GM21619 (cell line): ENCODE data around the gene RTN4RL2.

Experiments
- ATAC-seq: cut with Tn5 transposase; IDR thresholded peaks from one replicate; pipeline ENCODE4 v1.9.1; 2021; ENCODE audit not compliant: unreplicated experiment

RTN4RL2 gene

DNA sequence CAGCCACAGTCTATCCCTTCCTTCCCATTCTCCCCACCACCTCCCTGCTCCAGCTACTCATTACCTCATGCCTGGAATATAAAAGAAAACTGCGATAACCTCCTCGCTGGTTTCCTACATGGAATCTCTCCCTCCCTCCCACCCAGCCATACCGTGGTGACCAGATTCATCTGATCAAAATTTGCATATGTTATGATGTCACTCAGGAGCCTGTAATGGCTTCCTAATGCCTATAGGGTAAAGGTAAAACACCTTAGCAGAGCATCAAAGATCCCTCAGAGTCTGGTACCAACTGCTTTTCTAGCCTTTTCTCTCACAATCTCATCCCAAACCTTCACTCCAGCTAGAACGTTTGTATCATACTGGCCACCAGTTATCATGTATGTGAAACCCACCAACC, 19.6 kb downstream of the RTN4RL2 start:
- ATAC-seq, result no peak

DNA sequence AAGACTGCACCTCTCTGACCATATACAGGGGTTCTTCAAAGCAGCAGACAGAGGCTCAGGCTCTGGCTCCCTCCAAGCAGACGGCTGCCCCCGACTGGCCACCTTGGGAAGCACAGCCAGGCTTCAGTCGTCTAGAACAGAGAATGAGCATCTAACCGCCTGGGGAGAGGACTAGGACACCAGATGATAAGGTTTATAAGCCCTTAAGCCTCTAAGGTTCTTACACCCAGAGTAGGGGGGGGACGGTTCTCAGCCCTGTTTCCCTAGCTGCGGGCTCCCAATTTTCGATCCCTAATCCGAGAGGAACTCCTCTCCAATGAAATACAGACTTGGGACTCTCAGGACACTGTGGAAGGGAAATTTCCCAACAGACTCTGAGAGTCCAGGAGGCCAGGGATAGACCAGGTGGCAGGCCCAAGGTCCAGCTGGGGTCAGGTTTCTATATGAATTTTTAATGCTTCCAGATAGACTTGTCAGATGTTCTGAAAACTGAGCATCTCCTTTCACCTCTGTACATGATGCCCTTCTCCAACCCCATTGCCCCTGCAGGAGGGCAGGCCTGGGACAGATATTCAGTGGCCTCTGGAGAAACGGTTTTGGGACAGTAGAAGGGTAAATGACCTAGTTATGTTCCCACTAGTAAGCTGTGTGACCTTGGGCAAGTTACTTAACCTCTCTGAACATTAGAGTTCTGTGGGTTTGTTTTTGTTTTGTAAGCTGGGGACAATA, 20.2 kb downstream of the RTN4RL2 start:
- peak; percentile 34 for ATAC-seq

DNA sequence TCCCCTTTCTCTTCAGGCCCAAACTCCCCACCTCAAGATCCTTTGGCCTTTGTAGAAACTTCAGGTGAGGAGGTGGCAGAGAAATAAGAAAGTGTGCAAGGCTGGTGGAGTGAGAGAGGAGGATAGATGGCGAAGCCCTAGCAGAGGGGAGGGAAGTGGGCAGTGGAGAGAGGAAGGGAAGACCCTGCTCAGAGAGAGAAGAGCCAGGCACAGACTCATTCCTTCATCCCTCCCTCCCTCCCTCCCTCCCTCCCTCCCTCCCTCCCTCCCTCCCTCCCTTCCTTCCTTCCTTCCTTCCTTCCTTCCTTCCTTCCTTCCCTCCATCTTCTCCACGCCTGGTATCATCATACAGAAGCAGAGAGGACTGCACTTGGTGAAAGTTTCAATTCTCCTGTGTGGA, 21.0 kb downstream of the RTN4RL2 start:
- ATAC-seq, result no peak

DNA sequence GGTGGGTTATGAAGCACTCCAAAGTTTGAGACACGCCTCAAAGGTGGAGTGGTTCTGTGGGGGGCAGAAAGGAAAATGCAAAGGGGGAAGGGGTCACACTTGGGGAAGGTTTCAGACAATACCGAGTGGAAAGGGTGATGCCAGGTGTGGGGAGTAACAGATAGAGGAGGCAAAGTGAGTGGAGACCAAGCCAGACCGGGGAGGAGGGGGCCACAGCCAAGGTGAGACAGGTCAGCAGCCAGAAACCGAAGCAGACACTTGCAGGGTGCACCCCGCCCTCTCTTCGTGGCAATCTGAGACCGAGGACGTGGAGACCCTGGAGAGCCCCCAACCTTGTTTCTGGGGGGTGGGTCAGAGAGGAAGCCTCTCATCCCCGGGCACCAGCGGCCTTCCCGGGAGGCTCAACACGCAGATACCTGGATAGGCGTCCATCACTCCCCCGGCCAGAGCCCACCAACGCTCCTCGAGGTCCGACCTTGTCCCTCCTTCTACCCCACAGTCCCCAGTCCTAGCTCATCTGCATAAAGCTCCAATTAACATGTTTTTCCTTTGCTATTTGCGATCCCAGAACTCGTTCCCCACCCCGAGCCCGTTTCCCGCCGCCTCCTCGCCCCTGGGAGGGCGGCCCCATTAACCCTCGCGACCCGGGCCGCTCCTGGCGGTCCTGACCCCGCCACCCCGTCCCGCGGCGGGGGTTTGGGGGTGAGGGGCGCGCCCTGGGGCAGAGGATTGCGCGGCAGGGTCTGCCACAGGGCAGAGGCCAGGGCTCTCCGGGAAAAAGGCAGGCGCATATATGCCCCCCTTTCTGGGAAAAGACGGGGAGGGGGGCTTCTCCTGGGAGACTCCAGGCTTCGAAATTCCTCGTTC, 21.8 kb downstream of the RTN4RL2 start:
- no peak for ATAC-seq

DNA sequence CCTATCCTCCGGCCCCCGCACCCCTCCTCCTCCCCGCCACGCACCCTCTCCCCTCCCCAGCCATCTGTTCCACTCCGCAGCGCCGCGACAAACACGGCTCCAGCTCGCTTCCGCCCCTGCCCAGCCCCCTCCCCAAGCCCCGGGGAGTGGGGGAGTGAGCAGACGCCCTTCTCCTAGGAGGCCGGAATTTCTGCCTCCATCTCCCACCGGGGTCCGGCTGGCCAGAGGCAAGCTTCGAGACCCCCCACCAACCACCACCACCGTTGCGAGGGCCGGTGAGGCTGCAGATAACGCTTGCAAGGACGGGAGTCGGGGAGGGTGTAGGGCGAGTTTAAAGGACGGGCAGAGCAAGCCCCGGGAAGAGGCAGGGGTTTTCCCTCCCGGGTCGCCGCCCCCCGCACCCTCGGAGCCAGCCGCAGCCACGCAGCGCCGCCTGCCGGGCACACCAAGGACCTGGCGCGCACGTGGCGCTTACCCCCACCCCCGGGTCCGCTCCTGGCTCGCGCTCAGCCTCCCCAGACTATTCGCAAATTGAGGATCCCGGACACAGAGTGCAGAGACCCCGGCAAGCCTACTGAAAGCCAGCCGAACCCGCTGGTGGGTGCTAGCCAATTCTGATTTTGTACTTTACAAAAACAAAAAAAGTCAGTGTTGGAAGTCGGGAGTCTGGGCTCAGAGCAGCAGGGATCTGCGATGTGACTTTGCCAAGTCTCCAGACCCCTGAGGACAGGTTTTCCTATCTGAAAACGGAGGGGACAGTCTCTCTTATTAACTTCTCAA, 22.6 kb downstream of the RTN4RL2 start:
- no peak for ATAC-seq

DNA sequence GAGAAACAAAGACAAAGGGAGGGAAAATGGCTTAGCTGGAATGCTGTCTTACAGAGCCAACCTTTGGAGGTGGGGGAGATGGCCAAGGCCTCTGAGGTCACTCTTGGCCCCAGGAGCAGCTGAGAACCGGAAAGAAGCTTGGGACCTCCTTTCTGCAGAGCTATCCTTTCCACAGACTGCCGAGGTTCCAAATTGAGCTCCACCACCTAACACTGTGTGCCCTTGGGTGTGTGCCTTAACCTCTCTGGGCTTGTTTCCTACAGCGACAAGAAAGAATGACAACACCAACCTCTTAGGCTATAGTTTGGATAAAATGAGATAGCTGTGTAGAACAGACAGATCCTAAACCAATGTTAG, 23.2 kb downstream of the RTN4RL2 start:
- ATAC-seq, result no peak

DNA sequence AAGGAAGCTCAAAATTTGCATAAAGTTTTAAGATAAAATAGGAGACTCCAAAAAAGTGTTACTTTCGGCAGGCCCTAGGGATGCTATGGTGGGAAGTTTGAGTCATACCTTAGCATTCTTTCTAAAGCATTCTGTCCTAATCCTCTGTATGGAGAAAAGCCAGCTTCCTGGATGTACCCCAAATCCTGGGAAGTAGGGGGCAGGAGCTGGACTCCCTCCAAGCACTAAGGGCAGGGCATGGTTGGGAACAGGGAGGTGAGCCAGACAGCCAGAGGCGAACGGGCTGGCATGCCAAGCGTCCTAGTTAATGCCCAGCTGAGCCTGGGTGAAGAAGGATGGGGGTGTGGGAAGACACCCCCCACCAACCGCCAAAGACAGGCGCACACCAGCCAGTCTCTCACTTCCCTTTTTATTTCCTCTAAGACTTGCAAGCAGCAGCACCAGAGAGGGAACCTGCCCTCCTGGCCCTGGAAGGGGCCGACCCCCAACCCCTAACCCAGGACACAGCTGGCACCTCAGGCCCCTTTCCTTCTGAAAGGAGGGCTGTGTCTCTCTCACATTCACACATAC, 23.9 kb downstream of the RTN4RL2 start:
- peak; percentile 50 for ATAC-seq

DNA sequence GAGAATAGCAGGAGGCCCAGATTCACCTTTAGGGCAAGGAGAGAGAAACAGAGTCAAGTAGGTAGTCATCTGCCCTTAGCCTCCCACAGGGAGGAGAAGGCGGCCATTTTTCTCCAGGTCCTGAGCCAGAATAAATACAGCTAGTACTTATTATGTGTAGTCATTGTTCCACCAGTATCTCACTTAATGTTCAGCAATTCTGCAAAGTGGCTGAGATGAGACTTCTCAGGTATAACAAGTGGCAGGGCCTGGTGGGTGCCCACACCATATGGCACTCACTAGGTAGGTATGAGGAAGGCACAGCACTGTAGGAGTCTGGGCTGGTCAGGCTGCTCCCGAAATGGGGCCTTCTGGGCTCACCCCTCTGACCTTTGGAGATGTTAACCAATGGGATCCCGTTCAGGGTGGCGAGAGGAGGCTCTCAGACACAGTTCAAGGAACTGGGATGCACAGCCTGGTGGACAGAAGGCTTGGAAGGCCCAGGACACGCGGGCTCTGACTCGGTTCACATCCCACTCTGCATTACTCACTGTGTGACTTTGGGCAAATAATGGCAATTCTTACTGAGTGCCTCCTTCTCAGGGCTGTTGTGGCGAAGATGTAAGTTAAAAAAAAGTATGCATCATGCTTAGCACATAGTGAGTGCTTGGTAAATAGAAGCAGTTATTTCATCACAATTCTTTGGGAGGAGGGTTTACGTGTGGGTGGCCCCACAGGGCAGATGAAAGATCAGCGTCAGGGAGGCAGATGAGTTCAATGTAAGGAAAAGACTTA, 25.1 kb downstream of the RTN4RL2 start:
- no peak for ATAC-seq

DNA sequence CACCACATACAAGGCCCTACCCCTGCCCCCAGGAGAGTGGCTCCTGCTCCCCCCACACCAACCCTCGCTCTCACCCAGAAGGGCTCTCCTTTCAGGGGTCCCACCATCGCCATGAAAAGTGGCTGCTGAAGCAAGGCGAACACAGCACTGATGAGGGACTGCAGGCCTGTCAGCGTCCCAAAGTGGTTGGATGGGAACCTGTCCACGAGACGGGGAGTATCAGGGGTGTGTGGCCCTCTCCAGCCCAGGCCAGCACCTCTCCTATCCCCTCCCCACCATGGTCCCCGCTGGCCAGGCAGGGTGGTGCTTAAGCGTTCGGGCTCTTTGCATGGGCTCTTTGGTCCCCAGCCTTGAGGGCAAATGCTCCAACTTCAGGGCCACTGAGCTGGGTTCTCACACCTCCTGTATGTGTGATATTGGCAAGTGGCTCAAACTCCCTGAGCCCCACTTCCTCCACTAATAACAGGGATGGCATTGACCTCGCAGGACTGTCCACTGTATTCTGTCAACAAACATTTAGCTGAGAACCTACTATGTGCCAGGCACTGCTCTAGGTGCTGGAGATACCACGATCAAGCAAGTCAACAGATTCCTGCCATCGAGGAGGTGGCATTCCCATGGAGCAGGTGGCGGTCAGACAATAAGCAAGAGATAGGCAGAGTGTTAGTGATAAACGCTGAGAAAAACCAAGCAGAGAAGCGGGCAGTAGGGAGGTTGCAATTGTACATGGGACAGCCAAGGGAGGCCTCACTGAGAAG, 26.9 kb downstream of the RTN4RL2 start:
- ATAC-seq, result no peak

DNA sequence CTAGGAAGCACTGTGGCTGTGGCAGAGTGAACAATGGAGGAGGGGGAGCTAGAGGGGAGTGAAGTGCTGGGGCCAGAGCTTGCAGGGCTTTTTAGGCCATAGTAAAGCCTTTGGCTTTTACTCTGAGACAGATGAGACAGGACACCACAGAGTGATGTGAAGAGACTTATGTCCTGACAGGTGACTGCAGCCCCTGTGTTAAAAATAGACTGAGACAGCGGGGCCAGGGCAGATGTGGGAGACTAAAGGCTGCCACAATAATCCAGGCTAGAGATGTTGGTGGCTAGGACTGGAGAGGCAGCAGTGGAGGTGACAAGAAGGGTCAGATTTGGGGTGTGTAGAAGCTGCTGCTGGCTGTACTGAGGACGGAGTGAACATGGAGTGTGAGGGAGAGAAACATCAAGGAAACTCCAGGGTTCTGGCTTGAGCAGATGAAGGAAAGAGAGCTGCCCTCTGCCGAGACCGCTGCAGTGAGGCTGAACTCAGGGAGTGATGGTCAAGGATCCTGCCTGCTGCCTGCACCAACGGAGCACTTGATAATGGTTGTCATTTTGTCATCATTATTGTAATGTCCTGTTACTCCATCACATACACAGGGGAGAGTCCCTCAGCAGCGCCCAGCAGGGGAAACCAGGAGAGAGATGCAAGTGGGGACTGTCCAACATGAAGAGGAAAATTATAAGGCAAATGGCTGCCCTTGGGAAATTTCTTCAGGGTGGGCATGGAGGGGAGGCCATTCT, 27.8 kb downstream of the RTN4RL2 start:
- ATAC-seq, result no peak

DNA sequence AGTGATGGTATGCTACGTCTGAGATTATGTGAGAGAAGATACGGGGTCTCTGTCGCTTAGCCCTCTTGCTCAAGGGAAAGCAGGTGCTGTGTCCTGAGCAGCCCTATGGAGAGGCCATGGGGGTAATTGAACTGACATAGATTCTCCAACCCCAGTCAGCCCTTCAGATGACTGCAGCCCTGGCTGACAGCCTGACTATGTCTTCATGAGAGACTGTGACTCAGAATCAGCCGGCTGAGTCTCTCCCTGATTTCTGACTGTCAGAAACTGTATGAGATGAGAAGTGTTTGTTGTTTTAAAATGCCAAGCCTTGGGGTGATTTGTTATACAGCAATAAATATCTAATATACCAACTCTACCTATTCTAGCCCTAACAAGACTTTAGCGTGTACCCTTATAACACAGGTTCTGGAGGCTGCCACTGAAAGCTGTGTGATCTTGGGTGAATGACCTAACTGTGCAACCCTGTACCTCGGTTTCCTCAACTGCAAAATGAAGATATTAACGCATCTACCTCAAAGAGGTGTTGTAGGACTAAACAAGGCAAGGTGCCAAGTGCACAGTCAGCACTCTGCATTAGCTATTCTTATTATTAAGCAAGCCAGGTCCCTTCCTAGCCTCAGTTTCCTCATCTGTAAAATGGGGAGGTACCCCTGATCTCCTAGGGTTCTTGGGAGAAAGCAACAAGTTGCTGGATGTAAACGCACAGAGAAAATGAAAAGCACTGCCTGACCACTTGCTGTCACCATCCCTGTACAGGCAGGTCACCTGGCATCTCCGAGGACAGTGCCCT, 30.3 kb downstream of the RTN4RL2 start:
- no peak for ATAC-seq

DNA sequence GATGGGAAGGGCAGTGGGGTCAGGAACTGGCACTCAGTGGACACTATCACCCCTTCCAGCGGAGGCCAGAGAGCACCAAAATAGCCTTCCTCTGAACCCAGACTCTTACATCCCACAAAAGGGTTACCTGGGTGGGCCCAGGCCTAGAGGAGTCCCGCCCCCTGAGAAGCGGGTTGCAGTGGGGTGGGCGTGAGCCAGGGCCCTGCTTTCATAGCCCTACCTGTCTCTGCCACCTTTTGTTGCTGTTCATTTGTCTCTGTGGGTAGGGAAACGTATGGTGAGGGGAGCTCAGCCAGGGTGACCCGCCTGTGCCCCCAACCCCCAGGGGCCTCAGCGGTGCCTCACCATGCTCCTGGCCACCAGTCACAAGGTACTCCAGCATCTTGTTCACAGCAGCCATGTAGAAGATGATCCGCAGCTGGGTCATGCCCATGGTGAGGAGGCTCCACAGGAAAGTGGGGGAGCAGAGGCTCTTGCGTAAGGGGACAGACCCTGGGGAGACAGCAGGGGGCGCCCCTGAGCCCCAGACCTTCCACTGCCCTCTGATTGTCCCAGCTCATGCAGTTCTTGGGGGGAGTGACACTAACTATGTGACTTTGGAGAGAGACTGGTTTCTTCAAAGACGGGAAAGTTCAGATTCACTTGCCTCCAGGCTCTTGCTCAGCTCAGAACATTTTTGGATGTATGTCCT, 31.2 kb downstream of the RTN4RL2 start:
- ATAC-seq, result no peak

DNA sequence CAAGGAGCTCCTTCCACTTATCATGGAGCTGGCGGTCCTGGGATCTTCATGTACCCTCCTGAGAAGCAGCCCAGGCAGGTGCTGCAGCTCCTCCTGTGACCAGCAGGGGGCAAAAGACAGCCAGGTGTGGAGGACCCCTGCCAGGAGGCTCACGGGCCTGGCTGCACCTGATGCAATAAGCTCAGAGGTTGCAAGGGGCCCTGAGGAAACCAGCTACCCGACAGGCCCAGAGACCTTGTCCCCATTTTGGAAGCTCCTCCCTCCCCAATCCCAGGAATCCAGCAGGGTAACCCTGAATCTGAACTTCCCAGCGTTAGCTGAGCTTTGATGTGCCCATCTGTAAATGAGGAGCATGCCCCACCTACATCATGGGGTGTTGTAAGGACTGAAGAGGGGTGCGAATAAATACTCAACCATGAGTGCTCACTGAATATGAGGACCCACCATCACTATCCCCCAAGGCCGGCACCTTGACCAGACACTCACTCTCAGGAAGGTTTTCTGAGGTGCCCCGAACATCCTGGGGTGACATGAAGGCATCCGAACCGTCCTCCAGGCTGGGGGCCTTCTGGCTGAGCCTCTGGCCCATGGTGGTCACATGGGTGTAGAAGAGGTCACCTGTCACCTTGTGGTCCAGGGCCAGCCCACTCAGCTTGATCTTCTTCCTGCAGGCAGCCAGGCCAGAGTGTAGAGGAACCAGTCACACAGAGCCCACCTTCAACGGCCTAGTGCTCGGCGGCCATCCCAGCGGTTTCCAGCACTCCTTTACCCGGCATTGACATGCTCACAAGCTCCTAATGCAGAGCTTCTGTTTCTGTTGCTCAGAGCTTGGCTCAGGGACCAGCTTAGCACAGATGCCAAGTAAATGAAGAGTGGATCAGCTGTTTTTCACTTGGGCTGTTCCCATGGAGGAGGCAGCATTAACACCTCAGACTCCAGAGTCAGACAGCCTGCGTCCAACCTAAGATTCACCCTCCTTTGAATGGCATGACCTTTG, 33.5 kb downstream of the RTN4RL2 start:
- ATAC-seq, result peak; percentile 72

DNA sequence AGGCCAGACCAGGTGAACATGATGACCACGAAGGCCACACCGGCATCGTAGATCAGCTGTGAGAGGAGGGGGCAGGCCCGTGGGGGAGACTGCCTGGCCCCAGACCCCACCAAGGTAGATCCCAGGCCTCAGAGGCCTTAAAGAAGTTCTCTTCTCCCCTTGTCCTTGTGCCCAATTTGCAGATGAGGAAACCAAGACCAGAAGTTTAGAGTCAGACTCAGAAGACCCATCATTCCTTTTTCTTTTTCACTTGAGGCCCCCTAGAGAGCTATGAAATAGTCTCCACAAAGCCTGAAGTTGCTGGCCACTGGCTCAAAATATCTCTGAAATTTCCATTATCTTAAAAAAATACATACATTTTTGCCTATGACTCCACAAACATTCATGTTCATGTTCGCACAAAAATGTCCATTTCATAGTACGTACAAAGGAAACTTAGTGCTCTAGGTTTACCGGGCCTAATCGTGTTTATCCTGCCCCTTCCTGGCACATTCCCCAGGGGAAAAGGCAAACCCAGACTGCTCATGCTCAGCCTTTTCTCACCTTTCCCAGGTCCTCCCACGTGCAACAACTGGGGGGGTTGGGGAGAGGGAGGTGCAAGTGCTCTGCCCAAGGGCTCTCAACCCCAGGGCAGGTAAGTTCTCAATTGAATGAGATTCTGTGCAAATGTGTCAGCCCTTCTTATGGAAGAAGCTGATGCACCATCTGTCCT, 35.9 kb downstream of the RTN4RL2 start:
- no peak for ATAC-seq

DNA sequence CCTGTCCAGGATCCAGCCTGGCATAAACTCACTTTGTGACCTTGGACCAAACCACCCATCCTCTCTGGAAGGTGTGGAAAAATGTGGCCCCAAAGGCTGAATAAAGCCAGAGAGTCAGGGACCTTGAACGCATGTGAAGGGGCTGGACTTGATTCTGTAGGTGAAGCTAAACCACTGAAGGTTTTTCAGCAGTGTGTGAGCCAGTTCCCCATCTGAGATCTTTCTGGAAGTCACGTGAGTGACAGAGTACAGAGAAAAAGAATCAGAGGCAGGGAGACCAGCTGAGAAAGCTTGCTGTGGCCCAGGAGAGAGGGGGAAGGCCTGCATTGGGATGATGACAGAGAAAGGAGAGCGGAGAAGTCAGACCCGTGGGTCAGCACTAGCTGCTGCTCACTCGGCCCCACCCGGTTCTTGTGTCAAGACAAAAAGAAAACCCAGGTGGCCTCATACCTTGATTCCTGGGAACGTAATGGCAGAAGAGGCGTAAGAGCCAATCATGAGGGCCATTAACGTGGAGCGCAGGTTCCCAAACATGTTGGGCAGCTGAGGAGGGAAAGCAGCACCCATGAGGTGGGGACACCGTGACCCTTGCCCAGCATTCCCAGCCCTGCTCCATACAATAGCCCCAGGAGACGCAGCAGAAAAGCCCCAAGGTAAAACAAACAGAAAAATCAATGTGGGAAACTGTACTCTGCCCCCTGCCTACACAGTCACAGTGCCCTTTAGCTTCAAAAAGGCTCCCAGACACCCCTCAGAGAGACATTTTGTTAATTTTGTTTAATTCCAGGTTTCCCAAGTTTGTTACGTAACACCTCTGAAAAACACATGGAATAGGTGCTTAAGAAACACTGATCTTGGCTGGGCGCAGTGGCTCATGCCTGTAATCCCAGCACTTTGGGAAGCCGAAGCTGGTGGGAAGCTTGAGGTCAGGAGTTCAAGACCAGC, 37.2 kb downstream of the RTN4RL2 start:
- ATAC-seq, result no peak
